Hematopoietic multipotent progenitor cell treated with erythropoietin and hydrocortisone succinate and interleukin-3 and kit ligand, for 17 days (in vitro differentiated cells): Measurements from ENCODE around the gene MYB.
"Not testable (repeated sequence)": the region's sequence is repeated elsewhere in the genome, so short reads cannot be mapped to it uniquely, and the experiment has no call there.

ENCODE experiments used
- DNase-seq: peaks from one replicate; pipeline ENCODE4 v3.0.0-alpha.2; 2015; ENCODE audit warnings: low spot score

Gene MYB

DNA sequence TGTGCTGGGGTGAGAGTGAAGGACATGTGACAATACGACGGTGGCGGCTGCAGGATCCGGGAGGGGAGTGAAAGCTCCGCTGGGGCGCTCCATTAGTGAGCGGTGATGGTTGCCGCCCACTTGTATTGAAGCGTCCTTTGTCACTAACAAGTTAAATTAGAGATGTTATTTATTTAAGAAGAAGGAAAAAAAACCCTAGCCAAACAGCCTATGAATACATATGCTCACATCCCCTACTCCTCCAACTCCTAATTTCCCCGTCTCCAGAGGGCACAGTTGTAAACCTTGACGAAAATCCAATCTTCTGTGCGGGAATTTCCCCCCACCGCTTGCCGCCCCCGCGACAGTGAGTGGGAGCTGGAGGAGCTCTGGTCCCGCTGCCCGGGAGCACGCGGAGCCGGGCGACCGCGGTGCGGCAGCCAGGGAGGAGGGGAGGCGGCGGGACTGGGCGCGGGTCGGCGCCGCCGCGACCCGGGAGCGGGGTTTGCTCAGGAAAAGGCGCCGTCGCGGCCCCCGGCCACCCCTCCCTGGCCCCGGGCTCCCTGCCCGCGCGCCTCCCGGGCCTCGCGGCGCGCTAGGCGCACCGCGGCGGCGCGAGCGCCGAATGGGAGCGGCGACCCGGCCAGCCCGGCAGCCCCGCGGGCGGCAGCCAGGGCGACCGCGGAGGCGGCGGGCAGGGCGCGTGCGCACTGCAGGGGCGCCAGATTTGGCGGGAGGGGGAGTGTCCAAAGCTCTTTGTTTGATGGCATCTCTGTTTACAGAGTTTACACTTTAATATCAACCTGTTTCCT is at the start of gene MYB:
MYB (plus strand) TSS at position 767 of the 791 bp plus-strand sequence. CDS start 206 bp downstream, outside the sequence.
- DNase-seq: peak; percentile 42

DNA sequence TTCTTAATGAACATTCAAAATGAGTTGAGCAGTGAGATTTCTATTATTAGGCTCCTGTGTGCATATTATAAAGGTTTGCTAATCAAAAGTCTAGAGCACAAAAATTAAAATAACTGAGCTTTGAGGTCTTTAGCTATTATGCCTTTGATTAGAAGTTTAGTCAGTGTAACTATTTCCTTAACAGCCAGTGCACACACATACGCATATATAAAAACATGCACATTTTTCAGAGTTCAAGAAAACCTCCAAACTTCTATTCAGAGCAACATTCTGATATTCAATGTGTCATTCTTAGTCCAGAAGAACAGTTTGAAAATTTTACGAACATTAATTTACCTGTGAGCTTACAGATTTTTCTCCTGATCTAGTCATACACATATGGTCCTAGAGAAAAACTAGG is 48.3 kb upstream of the MYB start:
- no peak for DNase-seq

DNA sequence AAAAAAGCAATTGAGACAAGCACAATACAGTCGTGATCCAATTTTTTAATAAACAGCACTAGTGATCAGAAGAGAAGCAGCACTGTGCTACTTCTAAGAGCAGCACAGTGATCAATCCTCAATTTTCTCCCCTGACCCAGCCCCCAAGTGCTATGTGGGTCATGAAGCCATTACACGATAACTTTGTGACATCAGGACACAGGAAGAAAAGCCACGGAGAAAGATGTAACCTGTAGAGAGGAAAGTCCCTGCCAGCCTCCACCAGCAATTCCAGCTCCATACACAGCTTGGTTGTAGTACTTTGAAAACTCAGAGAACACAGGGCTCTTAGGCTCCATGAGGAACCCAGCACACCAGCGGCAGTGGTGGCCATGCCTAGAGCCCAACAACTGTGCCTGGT is 45.3 kb upstream of the MYB start:
- DNase-seq: no peak

DNA sequence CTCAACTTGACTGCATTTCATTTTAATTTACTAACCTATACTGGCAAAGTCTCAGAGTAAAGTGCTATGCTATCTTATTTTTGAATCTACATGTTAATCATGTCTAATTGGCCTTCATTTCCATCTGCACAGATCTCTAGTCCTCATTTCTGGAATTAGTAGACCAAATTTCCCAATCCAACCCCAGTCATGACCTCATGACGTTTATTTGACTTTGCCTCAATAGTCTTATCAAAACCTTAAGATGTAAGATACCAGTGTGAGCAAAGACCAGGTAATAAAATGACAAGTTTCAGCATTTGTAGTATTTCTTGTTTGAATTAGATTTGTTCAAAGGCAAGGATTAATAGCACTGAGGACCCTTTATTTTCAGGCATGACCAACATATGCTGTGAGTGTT is 43.3 kb upstream of the MYB start:
- no peak for DNase-seq

DNA sequence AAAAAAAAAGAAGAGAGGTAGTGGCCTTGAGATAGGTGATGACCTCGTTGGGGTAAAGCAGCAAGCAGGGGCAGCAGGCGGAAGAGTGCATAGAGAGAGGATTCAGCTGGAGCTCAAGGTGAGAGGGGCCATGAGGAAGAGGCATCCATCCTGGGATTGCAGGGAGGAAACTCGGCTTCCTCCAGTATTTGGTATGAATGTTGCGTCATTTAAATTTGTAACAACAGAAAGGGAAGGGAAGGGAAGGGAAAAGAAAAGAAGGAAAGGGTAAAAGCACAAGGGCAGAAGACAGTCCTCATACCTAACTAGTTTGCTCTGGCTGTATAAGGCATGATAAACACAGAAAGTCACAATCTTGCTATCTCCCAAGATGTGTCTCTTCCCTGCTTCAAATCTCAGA is 39.9 kb upstream of the MYB start:
- no peak for DNase-seq

DNA sequence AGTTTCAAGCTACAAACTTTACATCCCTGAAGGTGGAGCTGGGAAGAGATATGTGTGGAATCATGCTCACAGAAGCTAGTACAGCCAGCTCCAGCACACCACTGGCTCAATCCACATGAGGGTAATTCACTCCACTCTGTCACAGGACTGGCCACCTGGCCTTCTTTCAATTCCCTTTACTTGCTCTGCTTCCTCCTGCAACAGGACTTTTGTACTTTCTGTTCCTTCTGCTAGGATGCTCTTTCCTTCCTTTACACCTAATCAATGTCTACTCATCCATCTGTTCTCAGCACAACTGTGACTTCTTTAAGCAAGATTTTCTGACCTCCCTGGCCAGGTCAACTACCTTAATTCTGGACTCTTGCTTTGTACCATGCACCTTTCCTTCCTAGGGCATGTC is 39.4 kb upstream of the MYB start:
- DNase-seq: no peak

DNA sequence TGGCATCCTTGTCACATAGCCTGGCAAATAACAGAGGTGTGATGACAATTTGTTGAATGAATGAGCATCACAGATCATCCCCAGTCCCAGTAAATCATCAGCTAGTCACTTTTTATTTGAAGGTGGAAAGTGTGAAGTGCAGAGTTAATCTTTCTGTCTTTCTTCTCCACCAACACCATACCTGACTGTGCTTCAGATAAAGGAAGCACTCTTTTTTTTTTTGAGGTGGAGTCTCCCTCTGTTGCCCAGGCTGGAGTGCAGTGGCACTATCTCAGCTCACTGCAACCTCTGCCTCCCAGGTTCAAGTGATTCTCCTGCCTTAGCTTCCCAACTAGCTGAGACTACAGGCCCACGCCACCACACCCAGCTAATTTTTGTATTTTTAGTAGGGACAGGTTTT is 38.9 kb upstream of the MYB start:
- DNase-seq: not testable (repeated sequence)

DNA sequence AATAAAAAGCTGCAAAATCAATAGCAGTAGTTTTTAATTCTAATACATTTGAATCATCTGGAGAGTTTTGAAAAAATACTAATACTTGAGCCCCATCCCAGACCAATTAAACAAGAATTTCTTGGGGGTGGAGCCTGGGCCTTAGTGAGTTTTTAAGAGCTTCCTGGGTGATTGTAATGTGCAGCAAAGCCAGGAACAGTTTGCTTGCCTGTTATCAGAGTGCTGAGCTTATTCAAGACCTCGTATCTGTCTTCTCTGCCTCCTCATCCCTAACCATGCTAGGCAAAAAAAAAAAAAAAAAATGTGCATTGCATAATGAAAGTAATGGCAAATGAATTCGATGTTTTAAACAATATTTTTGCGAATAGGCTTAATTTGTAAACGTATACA is 36.4 kb upstream of the MYB start:
- no peak for DNase-seq

DNA sequence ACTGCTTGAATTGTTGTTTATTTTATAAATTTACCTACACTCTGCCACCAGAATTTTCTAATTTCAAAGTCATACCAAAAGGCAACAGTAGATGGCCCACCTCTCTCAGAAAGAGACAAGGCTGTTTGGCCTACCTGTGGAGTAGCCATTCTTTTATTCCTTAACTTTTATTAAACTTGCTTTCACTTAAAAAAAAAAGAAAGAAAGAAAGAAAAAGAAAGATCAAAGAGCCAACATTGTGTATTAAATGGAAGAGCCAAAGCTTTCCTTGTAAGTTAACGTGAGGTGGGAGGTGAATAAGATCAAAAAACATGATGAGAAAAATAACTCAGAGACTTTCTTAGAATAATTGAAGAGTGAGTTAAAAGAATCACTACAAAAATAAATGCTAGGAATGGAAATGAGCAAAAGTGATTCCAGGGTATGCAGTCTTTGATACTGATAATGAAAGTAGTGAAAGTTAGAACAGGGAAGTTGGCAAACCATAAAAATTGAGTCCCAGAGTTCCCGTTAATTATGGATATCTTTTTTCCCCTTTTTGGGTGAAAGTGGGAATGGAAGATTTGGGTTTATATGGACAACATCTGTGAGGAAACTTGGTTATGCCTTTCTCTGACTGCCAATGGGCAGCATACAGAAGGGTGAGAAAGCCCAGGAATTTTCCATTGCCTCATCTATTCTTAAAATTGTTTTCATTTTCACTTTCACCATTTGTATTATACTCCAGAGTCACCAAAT is 35.9 kb upstream of the MYB start:
- peak; percentile 58 for DNase-seq

DNA sequence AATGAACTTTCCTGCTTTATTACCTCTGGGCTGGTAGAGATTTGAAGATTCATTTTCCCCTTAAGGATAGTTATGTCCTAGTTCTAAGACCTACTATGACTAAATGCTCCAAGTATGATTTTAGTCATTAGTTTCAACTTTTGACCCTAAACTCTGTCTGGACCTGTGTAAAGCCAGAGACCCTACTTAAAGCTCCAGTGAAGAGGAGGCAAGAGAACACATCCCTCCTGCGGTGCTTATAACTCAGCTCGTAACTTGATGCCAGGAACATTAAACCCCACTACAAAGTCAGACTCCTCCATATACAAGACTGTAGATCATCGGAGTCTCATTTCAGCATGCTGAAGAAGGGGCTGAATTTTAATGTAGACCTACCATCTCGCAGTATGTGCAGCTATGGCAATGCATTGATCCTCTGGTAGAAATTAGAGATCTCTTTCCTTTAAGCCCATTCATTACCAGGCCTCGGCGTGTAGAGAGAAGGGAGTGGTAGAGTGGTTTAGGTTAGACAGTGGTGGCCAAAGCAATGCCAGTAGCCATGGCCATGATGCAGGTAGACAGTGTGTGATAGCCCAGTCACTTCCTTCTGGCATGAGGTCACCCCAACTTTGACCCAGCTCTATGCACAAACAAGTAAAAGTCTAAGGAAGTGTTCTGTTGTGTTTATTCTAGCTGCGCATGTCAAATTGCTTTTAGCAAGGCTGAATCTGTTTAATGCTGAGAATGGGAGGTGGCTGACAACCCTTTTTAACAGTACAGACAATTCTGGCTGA is 34.8 kb upstream of the MYB start:
- no peak for DNase-seq

DNA sequence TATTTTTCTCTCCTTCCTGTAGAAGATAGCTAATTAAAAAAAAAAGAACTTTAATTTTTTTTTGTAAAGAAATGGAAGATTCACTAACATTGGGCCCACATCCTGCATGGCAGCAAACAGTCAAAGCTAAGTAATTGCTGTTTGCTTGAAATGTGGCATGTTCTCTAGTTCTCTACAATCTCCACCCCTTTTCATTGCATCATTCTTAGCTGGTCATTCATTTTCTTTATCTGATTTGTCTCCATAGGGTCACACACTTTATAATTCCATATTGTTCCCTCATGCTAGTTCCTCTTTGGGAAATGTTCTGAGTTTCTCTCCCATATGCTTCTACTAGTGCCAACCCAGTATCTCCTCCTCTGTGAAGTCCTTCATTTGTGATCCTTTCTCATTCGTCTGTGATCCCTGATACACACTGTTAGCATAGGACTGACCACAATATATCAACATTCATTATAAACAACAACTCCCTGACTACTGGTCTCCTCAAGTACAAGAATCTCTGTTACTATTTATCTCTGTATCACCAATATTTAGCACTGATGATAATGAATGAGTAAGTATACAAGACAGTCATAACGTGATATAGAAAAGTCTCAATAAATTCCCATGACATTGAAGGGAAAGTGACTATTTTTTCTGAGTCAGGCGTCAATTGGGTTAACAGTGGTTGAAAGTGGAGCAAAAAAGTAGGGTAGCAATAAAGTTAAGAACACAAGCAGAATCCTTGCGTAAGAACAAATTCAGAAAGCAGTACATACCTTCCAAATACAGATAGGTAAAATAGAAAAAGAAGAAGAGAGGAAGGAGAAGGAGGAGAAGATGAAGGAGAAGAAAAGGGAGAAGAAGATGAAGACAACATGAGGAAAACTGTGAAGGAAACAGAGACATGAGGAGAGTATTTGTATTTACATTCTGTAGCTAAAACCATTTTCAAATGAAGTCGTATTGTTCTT is 33.2 kb upstream of the MYB start:
- DNase-seq: no peak

DNA sequence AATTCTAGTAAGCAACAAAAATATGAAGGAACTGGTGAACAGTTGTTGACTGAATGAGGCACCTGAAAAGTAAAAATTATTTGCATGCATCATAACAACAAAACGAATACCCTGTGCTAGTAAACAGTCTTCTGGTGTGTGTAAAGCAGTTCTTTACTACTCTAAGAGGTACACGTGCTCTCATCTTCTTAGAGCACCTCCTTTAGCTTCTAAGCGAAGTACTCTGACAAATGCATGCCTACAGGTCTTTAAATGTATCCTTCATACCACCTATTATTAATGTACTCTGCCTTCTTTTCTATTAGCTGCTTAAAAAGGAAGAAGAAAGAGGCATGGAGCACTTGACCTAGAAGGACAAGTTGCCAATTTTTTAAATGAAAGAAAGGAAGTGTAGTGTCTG is 32.2 kb upstream of the MYB start:
- DNase-seq: no peak

DNA sequence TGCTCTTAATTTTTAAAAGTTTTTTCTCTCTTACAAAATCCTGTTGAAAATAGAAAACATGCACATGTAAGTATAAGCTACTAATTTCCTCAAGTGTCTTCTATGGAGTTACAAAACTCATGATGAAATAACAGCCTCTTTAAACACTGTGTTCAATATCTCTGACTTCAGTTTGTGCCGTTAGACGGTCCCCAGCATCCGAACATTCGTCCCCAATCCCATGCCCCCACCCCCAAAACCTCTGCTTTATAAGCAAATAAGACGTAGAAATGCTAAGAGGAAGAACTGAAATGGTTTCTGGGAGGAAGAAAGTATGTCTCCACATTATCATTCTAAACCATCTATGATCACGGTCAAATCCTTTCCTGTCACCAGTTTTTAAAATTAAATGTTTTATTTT is 31.7 kb upstream of the MYB start:
- no peak for DNase-seq

DNA sequence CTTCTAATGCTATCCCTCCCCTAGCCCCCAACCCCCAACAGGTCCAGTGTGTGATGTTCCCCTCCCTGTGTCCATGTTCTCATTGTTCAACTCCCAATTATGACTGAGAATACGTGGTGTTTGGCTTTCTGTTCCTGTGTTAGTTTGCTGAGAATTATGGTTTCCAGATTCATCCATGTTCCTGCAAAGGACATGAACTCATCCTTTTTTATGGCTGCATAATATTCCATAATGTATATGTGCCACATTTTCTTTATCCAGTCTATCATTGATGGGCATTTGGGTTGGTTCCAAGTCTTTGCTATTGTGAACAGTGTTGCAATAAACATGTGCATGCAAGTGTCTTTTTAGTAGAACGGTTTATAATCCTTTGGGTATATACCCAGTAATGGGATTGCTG is 30.6 kb upstream of the MYB start:
- not testable (repeated sequence) for DNase-seq

DNA sequence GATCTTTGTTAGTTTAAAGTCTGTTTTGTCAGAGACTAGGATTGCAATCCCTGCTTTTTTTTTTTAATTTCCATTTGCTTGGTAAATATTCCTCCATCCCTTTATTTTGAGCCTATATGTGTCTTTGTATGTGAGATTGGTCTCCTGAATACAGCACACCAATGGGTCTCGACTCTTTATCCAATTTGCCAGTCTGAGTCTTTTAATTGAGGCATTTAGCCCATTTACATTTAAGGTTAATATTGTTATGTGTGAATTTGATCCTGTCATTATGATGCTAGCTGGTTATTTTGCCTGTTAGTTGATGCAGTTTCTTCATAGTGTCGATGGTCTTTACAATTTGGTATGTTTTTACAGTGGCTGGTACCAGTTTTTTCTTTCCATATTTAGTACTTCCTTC is 27.0 kb upstream of the MYB start:
- DNase-seq: not testable (repeated sequence)

DNA sequence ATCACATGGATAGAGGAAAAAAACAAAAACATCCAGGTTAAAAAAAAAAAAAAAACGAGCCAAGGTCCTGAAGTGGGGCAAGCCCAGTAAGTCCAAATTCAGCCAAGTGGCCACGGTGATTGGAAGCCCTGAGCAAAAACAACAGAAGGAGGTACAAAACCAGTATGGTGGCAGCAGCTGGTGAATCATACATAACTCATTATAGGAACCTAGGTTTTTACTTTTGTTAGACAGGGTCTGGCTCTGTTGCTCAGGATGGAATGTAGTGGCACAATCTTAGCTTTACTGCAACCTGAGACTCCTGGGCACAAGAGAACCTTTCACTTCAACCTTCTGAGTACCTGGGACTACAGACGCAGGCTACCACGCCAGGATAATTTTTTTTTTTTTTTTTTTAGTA is 22.7 kb upstream of the MYB start:
- DNase-seq: no peak

DNA sequence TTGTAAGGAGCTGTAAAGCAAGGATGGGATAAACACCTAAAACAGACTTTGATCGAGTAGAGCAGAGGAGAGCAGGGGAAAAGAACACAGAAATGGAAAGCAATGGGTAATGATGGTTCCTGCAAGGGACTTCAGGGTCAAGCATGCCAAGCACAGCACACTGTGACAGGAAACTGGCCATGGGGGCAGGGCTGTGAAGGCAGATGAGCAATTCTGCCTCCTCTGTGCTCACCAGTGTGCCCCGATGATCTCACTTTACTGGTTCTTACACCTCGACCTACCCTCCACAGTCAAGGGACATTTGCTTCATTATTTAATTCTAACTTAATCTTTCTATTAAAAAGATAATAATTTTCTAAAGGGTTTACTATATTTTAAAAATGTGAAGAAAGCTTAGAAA is 21.6 kb upstream of the MYB start:
- no peak for DNase-seq

DNA sequence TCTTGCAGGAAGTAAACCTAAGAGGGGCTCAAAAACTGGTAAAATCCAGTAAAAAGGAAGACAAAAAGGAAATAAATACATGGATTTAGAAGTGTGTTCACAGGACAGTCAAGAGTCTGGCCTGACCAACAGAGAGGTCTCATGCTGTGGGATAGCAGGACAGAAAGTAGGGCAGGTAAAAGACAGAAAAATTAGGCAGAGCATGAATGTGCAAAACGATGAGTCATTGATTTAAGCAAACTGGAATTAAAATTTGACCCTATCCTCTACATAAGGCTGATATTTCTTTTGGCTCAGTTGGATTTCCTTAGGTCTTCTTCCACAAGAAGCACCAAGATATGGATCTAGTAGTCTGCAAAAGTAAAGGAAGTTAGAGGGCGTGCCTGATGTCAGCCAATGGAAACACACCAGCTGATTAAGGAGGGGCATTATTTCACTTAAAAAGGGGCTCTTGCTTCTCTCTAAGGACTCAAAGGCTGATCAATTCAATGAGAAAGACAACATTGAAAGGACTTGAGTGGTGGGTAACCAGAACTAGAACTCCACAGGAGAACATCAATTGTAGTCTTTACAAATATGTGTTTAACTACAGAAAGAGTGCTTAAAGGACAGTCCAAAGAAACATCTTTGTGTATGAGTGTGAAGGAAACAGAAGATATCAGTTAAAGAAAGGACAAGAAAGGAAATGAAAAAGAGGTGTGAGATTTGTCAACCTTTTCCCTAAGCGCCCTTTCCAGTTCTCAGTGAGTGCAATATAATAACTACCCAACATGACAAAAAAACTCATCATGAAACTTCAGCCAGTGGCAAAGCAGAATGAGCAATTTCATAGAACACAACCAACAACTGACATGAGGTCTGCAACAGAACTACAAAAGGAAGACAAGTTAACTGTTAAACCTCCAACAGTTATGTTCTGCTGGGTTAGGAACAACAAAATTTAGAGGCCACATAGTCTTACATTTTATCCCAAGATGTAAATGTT is 19.4 kb upstream of the MYB start:
- DNase-seq: no peak

DNA sequence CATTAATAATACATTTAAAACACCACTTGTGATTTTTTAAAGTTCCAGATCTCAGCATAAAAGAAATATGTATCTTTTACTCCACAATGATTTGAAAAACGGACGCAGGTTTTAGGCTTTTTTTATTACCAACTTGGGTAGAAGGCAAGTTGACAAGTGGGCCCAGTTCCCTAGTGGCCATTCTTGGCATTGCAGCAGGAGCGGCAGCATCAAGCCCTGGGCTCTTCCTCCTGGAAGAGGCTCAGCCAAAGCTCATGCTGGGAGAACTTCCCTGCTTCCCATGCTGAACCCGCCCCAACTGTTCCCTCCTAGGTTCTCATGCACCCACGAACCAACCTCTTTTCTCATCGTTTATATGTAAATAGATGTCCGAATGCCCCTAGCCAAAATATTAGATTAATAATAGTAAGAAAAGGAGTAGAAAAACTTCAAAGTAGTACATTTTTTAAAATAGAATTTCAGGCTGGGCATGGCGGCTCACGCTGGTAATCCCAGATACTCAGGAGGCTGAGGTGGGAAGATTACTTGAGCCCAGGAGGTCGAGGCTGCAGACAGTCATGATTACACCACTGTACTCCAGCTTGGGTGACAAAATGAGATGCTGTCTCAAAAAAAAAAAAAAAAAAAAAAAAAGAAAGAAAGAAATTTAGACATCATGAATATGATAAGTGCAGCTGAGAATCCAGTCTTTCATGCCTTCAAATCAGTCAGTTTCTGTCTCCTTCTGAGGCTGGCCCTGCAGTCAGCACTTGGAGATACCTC is 18.2 kb upstream of the MYB start:
- DNase-seq: peak; percentile 47

DNA sequence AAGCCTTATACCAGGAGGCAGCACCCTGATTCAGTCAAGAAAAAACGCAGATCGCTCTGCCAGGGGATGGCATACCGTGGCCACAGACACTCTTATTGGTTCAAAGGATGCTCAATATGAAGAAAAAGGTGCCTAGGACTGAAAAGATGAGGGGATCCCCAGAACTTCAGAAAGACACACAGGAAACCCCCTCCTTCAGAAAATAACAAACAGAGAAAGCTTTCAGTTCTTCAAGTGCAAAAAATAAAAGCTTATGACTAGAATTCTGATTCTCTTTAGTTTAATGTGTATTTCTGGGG is 17.7 kb upstream of the MYB start:
- DNase-seq: no peak
